Panc1 (cell line): ENCODE data around the gene SRF. TPM values are rescaled to one million over a fixed set of nuclear protein-coding genes. Genes with fewer than 3 reads are reported as not detected.

ENCODE experiments used
- ATAC-seq: fragments of 200-7000 bp; cut with Tn5 transposase; 2 replicates; pipeline ENCODE4 v1.9.1; 2020; ENCODE audit warnings: mild to moderate bottlenecking, moderate library complexity
- BruUV-seq: library from RNA; stranded (reverse); fragments of 400-500 nt; replicated peaks from 2 replicates; lab custom pipeline; 2021; lab: Mats Ljungman, UMichigan
- CTCF ChIA-PET: fragments of 300-600 bp; sonication (Branson Sonifier 250); formaldehyde crosslinking; loops from one replicate; lab custom pipeline; 2022; ENCODE audit warnings: antibody characterized with exemption; lab: Charles Lee
- POLR2A ChIA-PET: fragments of 300-600 bp; sonication (Branson Sonifier 250); formaldehyde crosslinking; loops from one replicate; lab custom pipeline; 2022; ENCODE audit warnings: antibody characterized with exemption; lab: Charles Lee
- DNase-seq: peaks from one replicate; pipeline ENCODE4 v3.0.0-alpha.2; 2010; ENCODE audit warnings: low read depth, low spot score
- H3K27ac ChIP-seq: 2 replicates; pipeline ENCODE4 v1.5.1; 2011; ENCODE audit warnings: mild to moderate bottlenecking, low read length, inconsistent platforms
- H3K27me3 ChIP-seq: fragments of 200-500 bp; sonication (Bioruptor generic); 2 replicates; pipeline ENCODE4 v1.6.0; 2014; ENCODE audit warnings: low read length, inconsistent platforms; ENCODE audit not compliant: control insufficient read depth, insufficient read depth
- H3K36me3 ChIP-seq: fragments of 200-500 bp; sonication (Bioruptor generic); 2 replicates; pipeline ENCODE4 v1.5.1; 2014; ENCODE audit warnings: inconsistent platforms, mild to moderate bottlenecking, low read length, moderate library complexity; ENCODE audit not compliant: control insufficient read depth, insufficient read depth
- H3K4me1 ChIP-seq: 2 replicates; pipeline ENCODE4 v1.5.1; 2011; ENCODE audit warnings: inconsistent platforms, mild to moderate bottlenecking, low read length, moderate library complexity; ENCODE audit not compliant: control insufficient read depth, insufficient read depth
- H3K4me3 ChIP-seq, 2 experiments: 2 replicates each; pipeline ENCODE4 v1.5.1; 2011 to 2012; ENCODE audit warnings: low read depth in 2 of 2, low read length in 2 of 2, mild to moderate bottlenecking in 2 of 2, inconsistent platforms in 1 of 2, moderate library complexity in 1 of 2
- H3K9me3 ChIP-seq: fragments of 200-500 bp; sonication (Bioruptor generic); 2 replicates; pipeline ENCODE4 v1.5.1; 2014; ENCODE audit warnings: low read depth, mild to moderate bottlenecking, inconsistent platforms, low read length, moderate library complexity; ENCODE audit not compliant: control insufficient read depth, insufficient read depth
- CTCF ChIP-seq: fragments of 450-650 bp; IDR thresholded peaks from 2 replicates; pipeline ENCODE4 v1.5.1; 2017; ENCODE audit warnings: mild to moderate bottlenecking
- POLR2AphosphoS5 ChIP-seq: IDR thresholded peaks from 2 replicates; pipeline ENCODE4 v1.6.1; 2012; ENCODE audit warnings: mild to moderate bottlenecking, low read depth, low read length, moderate library complexity
- REST ChIP-seq, 2 experiments: IDR thresholded peaks; 2 replicates each; pipeline ENCODE4 v1.6.1; 2011 to 2012; ENCODE audit warnings: low read depth in 2 of 2, control low read depth in 1 of 2, low read length in 1 of 2, mild to moderate bottlenecking in 1 of 2, moderate library complexity in 1 of 2; ENCODE audit not compliant: insufficient read depth in 1 of 2
- SIN3A ChIP-seq: IDR thresholded peaks from 2 replicates; pipeline ENCODE4 v1.6.1; 2012; ENCODE audit warnings: low read depth, mild to moderate bottlenecking, low read length, moderate library complexity, borderline replicate concordance; ENCODE audit not compliant: insufficient read depth
- TCF7L2 ChIP-seq: IDR thresholded peaks from 2 replicates; pipeline ENCODE4 v1.6.1; 2011; ENCODE audit warnings: mild to moderate bottlenecking, low read depth, low read length, inconsistent platforms
- in situ Hi-C: cut with HindIII; loops from 2 replicates; pipeline ENCODE4 v1.10.0; 2016; ENCODE audit warnings: low sequenced_read_pairs, low pct_unique_long_range_greater_than_20kb
- intact Hi-C: fragments of 100-400 bp; cut with micrococcal nuclease; formaldehyde crosslinking; loops from one replicate; pipeline ENCODE4 v1.10.0; 2022; ENCODE audit not compliant: unreplicated experiment
- total RNA-seq: library from RNA; stranded (reverse); gene quantifications from one replicate; pipeline ENCODE4 v1.2.1, GENCODE V29; 2021; ENCODE audit not compliant: unreplicated experiment

SRF gene
- total RNA-seq, 1 experiment from 2014 or later = 48.9 TPM

- no TSS peak for BruUV-seq
- Histone ChIP-seq H3K27me3 (no peaks in the 10 kb centered on the region), H3K9me3 (no peaks in the 10 kb centered on the region), H3K36me3 (no peaks in the 10 kb centered on the region), H3K27ac (no peak overlapping the region), H3K4me1 (peaks cover 19% of the 10 kb centered on the region), H3K4me3 (no peak overlapping the region)
- ATAC-seq (no peak), DNase-seq (no peak)
- intact Hi-C loops = loop anchor here (10.0 kb wide), 2 partner anchors 242 to 402 kb away; partner anchors contain the start of gene TBCC
- TF ChIP-seq SIN3A (no peak), CTCF (no peak), POLR2AphosphoS5 (no peak), TCF7L2 (no peak), REST (IDR thresholded peaks at IDR 0.05; ENCODE audit: insufficient read depth in 1 of 2, low read depth in 2 of 2, low read length in 1 of 2) (no peak)
- ChIA-PET CTCF (interaction anchor here (0.6 to 0.7 kb wide), 2 partner anchors 11 to 202 kb away, joined by 3 read pairs; no protein-coding TSS in a partner anchor), POLR2A (interaction anchor here (0.6 kb wide), 2 partner anchors 46 to 1032 kb away, joined by 3 to 9 read pairs; no protein-coding TSS in a partner anchor)
- in situ Hi-C loops = no loop called here
These were observed 24.1 kb upstream of the SRF start for GRCh38 chr6:43146709-43147688.

GRCh38 chr6:43147691-43148477 lies 23.2 kb upstream of the SRF start:
- no peak for DNase-seq
- in situ Hi-C loops (no loop called here), intact Hi-C loops (loop anchor here (10.0 kb wide), 2 partner anchors 243 to 403 kb away; partner anchors contain the start of gene TBCC)
- no peak overlapping the region for H3K27ac ChIP-seq
- H3K36me3 ChIP-seq = no peaks in the 10 kb centered on the region
- ChIA-PET CTCF (interaction anchor here (0.6 kb wide), 1 partner anchor 203 kb away, joined by 3 read pairs; no protein-coding TSS in a partner anchor), POLR2A (interaction anchor here (0.6 kb wide), 1 partner anchor 47 kb away, joined by 3 read pairs; no protein-coding TSS in a partner anchor)
- no TSS peak for BruUV-seq
- ATAC-seq = no peak
- H3K4me3 ChIP-seq = no peak overlapping the region
- no peak for TF ChIP-seq CTCF
- no peak for TF ChIP-seq REST (IDR thresholded peaks at IDR 0.05; ENCODE audit: insufficient read depth in 1 of 2, low read depth in 2 of 2, low read length in 1 of 2)
- no peak for TF ChIP-seq TCF7L2
- TF ChIP-seq POLR2AphosphoS5 = no peak
- TF ChIP-seq SIN3A = no peak
- no peaks in the 10 kb centered on the region for H3K9me3 ChIP-seq
- H3K27me3 ChIP-seq = no peaks in the 10 kb centered on the region
- H3K4me1 ChIP-seq = peaks cover 12% of the 10 kb centered on the region
